Epithelial cell of esophagus (primary cell): Measurements from ENCODE around the gene KCTD21.

ENCODE experiments used
- DNase-seq: peaks from one replicate; pipeline ENCODE4 v3.0.0; 2010; ENCODE audit warnings: low read depth
- H3K4me3 ChIP-seq: 2 replicates; pipeline ENCODE4 v1.5.1; 2011; ENCODE audit warnings: mild to moderate bottlenecking, low read length, control low read depth
- CTCF ChIP-seq: IDR thresholded peaks from 2 replicates; pipeline ENCODE4 v1.5.1; 2011; ENCODE audit warnings: low read depth, mild to moderate bottlenecking, low read length, control low read depth, inconsistent platforms; ENCODE audit not compliant: insufficient read depth; ENCODE audit errors: missing control alignments

The KCTD21 gene

GRCh38 chr11:78205691-78206090 lies 17.3 kb upstream of the KCTD21 start:
- no peak overlapping the region for H3K4me3 ChIP-seq
- no peak for TF ChIP-seq CTCF
- no peak for DNase-seq

GRCh38 chr11:78205256-78205655 lies 16.8 kb upstream of the KCTD21 start:
- H3K4me3 ChIP-seq: no peak overlapping the region
- no peak for DNase-seq
- no peak for TF ChIP-seq CTCF

GRCh38 chr11:78203184-78203583 lies 14.8 kb upstream of the KCTD21 start:
- H3K4me3 ChIP-seq: no peak overlapping the region
- TF ChIP-seq CTCF: no peak

GRCh38 chr11:78202733-78203167 lies 14.3 kb upstream of the KCTD21 start:
- TF ChIP-seq CTCF: no peak
- H3K4me3 ChIP-seq: no peak overlapping the region
- DNase-seq: no peak

More at GRCh38 chr11:78203184-78203583, 14.8 kb upstream of the KCTD21 start:
- DNase-seq: no peak

GRCh38 chr11:78201096-78201818 lies 12.8 kb upstream of the KCTD21 start:
- no peak for DNase-seq
- no peak overlapping the region for H3K4me3 ChIP-seq
- TF ChIP-seq CTCF: no peak

GRCh38 chr11:78200553-78200952 lies 12.1 kb upstream of the KCTD21 start:
- no peak for TF ChIP-seq CTCF
- no peak for DNase-seq

GRCh38 chr11:78200061-78200460 lies 11.6 kb upstream of the KCTD21 start:
- no peak for TF ChIP-seq CTCF

More at GRCh38 chr11:78200553-78200952, 12.1 kb upstream of the KCTD21 start:
- H3K4me3 ChIP-seq: no peak overlapping the region

More at GRCh38 chr11:78200061-78200460, 11.6 kb upstream of the KCTD21 start:
- no peak for DNase-seq
- no peak overlapping the region for H3K4me3 ChIP-seq
